CD8-positive, alpha-beta memory T cell (primary cell): ENCODE results near the gene NACC2. TPM values are rescaled to one million over a fixed set of nuclear protein-coding genes. Genes with fewer than 3 reads are reported as not detected.

Experiments
- CTCF ChIA-PET: fragments of 350-600 bp; sonication (Branson Sonifier 250); formaldehyde crosslinking; loops from one replicate; lab custom pipeline; 2021; ENCODE audit warnings: antibody characterized with exemption; lab: Charles Lee
- POLR2A ChIA-PET: fragments of 350-600 bp; sonication (Branson Sonifier 250); formaldehyde crosslinking; loops from one replicate; lab custom pipeline; 2021; ENCODE audit warnings: antibody characterized with exemption; lab: Charles Lee
- DNase-seq, 5 donors: peaks; one replicate each; pipeline versions ENCODE4 v3.0.0 to v3.0.0-alpha.2; 2020 to 2022; ENCODE audit warnings: mixed read lengths in 1 of 5
- H3K27ac ChIP-seq: one replicate; pipeline ENCODE4 v1.7.0; 2013; ENCODE audit warnings: low read depth, mild to moderate bottlenecking, low read length, moderate library complexity
- H3K27me3 ChIP-seq: 2 replicates; pipeline ENCODE4 v1.7.0; 2013; ENCODE audit warnings: low read length, mild to moderate bottlenecking; ENCODE audit not compliant: insufficient read depth, poor library complexity, severe bottlenecking
- H3K36me3 ChIP-seq: 2 replicates; pipeline ENCODE4 v1.7.0; 2013; ENCODE audit warnings: mild to moderate bottlenecking, low read length, moderate library complexity; ENCODE audit not compliant: insufficient read depth
- H3K4me1 ChIP-seq: 2 replicates; pipeline ENCODE4 v1.7.0; 2013; ENCODE audit warnings: mild to moderate bottlenecking, low read length, moderate library complexity; ENCODE audit not compliant: insufficient read depth
- H3K4me3 ChIP-seq: 2 replicates; pipeline ENCODE4 v1.7.0; 2013; ENCODE audit warnings: mild to moderate bottlenecking, low read length
- H3K9me3 ChIP-seq: 2 replicates; pipeline ENCODE4 v1.7.0; 2013; ENCODE audit warnings: mild to moderate bottlenecking, low read length
- H3K27ac Mint-ChIP-seq, 8 donors: one replicate each; pipeline ENCODE4 v1.8.0; 2020 to 2021; ENCODE audit warnings: mixed read lengths in 8 of 8, mild to moderate bottlenecking in 6 of 8, inconsistent platforms in 3 of 8, moderate library complexity in 3 of 8
- H3K27me3 Mint-ChIP-seq, 2 donors: one replicate each; pipeline ENCODE4 v1.8.0; 2020 to 2021; ENCODE audit warnings: mixed read lengths in 2 of 2, mild to moderate bottlenecking in 1 of 2, moderate library complexity in 1 of 2
- H3K36me3 Mint-ChIP-seq, 3 donors: one replicate each; pipeline ENCODE4 v1.8.0; 2020 to 2021; ENCODE audit warnings: mixed read lengths in 3 of 3, inconsistent platforms in 1 of 3, mild to moderate bottlenecking in 1 of 3
- H3K4me1 Mint-ChIP-seq, 3 donors: one replicate each; pipeline ENCODE4 v1.8.0; 2020 to 2021; ENCODE audit warnings: mixed read lengths in 3 of 3, inconsistent platforms in 1 of 3, mild to moderate bottlenecking in 1 of 3
- H3K4me3 Mint-ChIP-seq, 7 donors: one replicate each; pipeline ENCODE4 v1.8.0; 2020 to 2021; ENCODE audit warnings: mixed read lengths in 7 of 7, mild to moderate bottlenecking in 6 of 7, moderate library complexity in 4 of 7, inconsistent platforms in 2 of 7
- H3K9me3 Mint-ChIP-seq, 5 donors: one replicate each; pipeline ENCODE4 v1.8.0; 2020 to 2022; ENCODE audit warnings: mixed read lengths in 5 of 5, mild to moderate bottlenecking in 3 of 5, moderate library complexity in 2 of 5, inconsistent platforms in 1 of 5
- polyA plus RNA-seq: library from polyadenylated mRNA; unstranded; fragments of 300-500 nt; fragmentation: Illumina TruSeq; gene quantifications from one replicate; pipeline ENCODE4 v1.2.3, GENCODE V29; 2021
- total RNA-seq, 2 experiments: library from RNA; stranded (reverse); gene quantifications; one replicate each; pipeline ENCODE4 v1.2.3, GENCODE V29; 2021

The NACC2 gene
- total and polyA plus RNA-seq, 3 experiments from 2014 or later, result 2.9 to 9.1 (median 9.0) TPM

GRCh38 chr9:136098844-136099243 is 3.8 kb upstream of the NACC2 start:
- no peak for DNase-seq
- Histone ChIP-seq H3K36me3 (no peaks in the 10 kb centered on the region), H3K27ac (no peak overlapping the region), H3K27me3 (no peaks in the 10 kb centered on the region), H3K4me1 (peaks cover 19% of the 10 kb centered on the region), H3K9me3 (no peaks in the 10 kb centered on the region), H3K4me3 (no peak overlapping the region)
- H3K27me3 Mint-ChIP-seq, result peaks cover 0 to 3% of the 10 kb centered on the region in 2 donors
- ChIA-PET CTCF (interaction anchor here (1.3 kb wide), 1 partner anchor 8 kb away, joined by 5 read pairs; no protein-coding TSS in a partner anchor), POLR2A (no interaction called here)
- peaks cover 6 to 18% (median 12%) of the 10 kb centered on the region in 3 donors for H3K4me1 Mint-ChIP-seq
- H3K27ac Mint-ChIP-seq, result peak overlapping the region in 5 of 8 donors; percentile 17 to 63 (median 55)
- H3K36me3 Mint-ChIP-seq, result no peaks in the 10 kb centered on the region
- H3K9me3 Mint-ChIP-seq, result no peaks in the 10 kb centered on the region
- peak overlapping the region in 4 of 7 donors; percentile 15 to 58 (median 49) for H3K4me3 Mint-ChIP-seq

- ChIA-PET POLR2A (interaction anchor here (0.5 to 4.7 kb wide), 2 partner anchors 10 to 13 kb away, joined by 3 to 59 read pairs; no protein-coding TSS in a partner anchor), CTCF (interaction anchor here (1.3 kb wide), 1 partner anchor 9 kb away, joined by 5 read pairs; no protein-coding TSS in a partner anchor)
- peaks cover 6 to 25% (median 12%) of the 10 kb centered on the region in 3 donors for H3K4me1 Mint-ChIP-seq
- no peak for DNase-seq
- Histone ChIP-seq H3K4me1 (peaks cover 25% of the 10 kb centered on the region), H3K27ac (no peak overlapping the region), H3K4me3 (no peak overlapping the region), H3K9me3 (no peaks in the 10 kb centered on the region), H3K36me3 (no peaks in the 10 kb centered on the region), H3K27me3 (no peaks in the 10 kb centered on the region)
- H3K36me3 Mint-ChIP-seq, result no peaks in the 10 kb centered on the region
- H3K27ac Mint-ChIP-seq, result peak overlapping the region in 1 of 8 donors; percentile 39
- peak overlapping the region in 4 of 7 donors; percentile 15 to 65 (median 55) for H3K4me3 Mint-ChIP-seq
- H3K27me3 Mint-ChIP-seq, result peaks cover 0 to 3% of the 10 kb centered on the region in 2 donors
- no peaks in the 10 kb centered on the region for H3K9me3 Mint-ChIP-seq
Measured at GRCh38 chr9:136098210-136098609, 3.1 kb upstream of the NACC2 start.

- Mint-ChIP-seq H3K4me1 (peaks cover 11 to 38% (median 17%) of the 10 kb centered on the region in 3 donors), H3K9me3 (no peaks in the 10 kb centered on the region), H3K27me3 (peaks cover 0 to 3% of the 10 kb centered on the region in 2 donors), H3K36me3 (peaks cover 0 to 2% (median 0%) of the 10 kb centered on the region in 3 donors), H3K27ac (peak overlapping the region in 2 of 8 donors; percentile 12 to 64), H3K4me3 (peak overlapping the region; percentile 59 to 85 (median 79))
- ChIA-PET CTCF (interaction anchor here (0.7 to 2.4 kb wide), 4 partner anchors 10 to 129 kb away, joined by 3 to 9 read pairs (median 7); no protein-coding TSS in a partner anchor), POLR2A (interaction anchor here (0.6 to 4.7 kb wide), 2 partner anchors 11 to 17 kb away, joined by 5 to 59 read pairs; no protein-coding TSS in a partner anchor)
- DNase-seq, result no peak
- Histone ChIP-seq H3K27ac (no peak overlapping the region), H3K27me3 (no peaks in the 10 kb centered on the region), H3K36me3 (no peaks in the 10 kb centered on the region), H3K9me3 (no peaks in the 10 kb centered on the region), H3K4me1 (peaks cover 25% of the 10 kb centered on the region), H3K4me3 (no peak overlapping the region)
Measured at GRCh38 chr9:136096505-136097001, 1.5 kb upstream of the NACC2 start.

- ChIA-PET POLR2A (interaction anchor here (0.9 to 4.7 kb wide), 4 partner anchors 14 to 634 kb away, joined by 3 to 59 read pairs (median 6); no protein-coding TSS in a partner anchor), CTCF (interaction anchor here (2.1 kb wide), 2 partner anchors 15 to 28 kb away, joined by 5 to 15 read pairs; no protein-coding TSS in a partner anchor)
- peaks cover 0 to 2% of the 10 kb centered on the region in 2 donors for H3K27me3 Mint-ChIP-seq
- Histone ChIP-seq H3K27ac (peak overlapping the region; percentile 47), H3K4me1 (peaks cover 28% of the 10 kb centered on the region), H3K9me3 (no peaks in the 10 kb centered on the region), H3K27me3 (no peaks in the 10 kb centered on the region), H3K36me3 (no peaks in the 10 kb centered on the region), H3K4me3 (peak overlapping the region; percentile 50)
- H3K9me3 Mint-ChIP-seq, result no peaks in the 10 kb centered on the region
- H3K4me1 Mint-ChIP-seq, result peaks cover 20 to 49% (median 22%) of the 10 kb centered on the region in 3 donors
- peak overlapping the region; percentile 64 to 94 (median 77) for H3K4me3 Mint-ChIP-seq
- peak overlapping the region in 6 of 8 donors; percentile 42 to 85 (median 57) for H3K27ac Mint-ChIP-seq
- DNase-seq, result peak; percentile 39 to 72 (median 57)
- peaks cover 0 to 2% (median 0%) of the 10 kb centered on the region in 3 donors for H3K36me3 Mint-ChIP-seq
Measured at GRCh38 chr9:136093995-136094881, 851 bp downstream of the NACC2 start.

- CTCF ChIA-PET, result interaction anchor here (2.1 kb wide), 2 partner anchors 16 to 29 kb away, joined by 5 to 15 read pairs; no protein-coding TSS in a partner anchor
- peak overlapping the region in 6 of 8 donors; percentile 42 to 85 (median 68) for H3K27ac Mint-ChIP-seq
- peaks cover 14 to 45% (median 17%) of the 10 kb centered on the region in 3 donors for H3K4me1 Mint-ChIP-seq
- H3K4me3 Mint-ChIP-seq, result peak overlapping the region; percentile 70 to 94 (median 77)
- H3K9me3 Mint-ChIP-seq, result no peaks in the 10 kb centered on the region
- POLR2A ChIA-PET, result interaction anchor here (1.4 to 4.7 kb wide), 3 partner anchors 14 to 28 kb away, joined by 5 to 59 read pairs (median 6); no protein-coding TSS in a partner anchor
- H3K27me3 Mint-ChIP-seq, result no peaks in the 10 kb centered on the region
- Histone ChIP-seq H3K36me3 (no peaks in the 10 kb centered on the region), H3K4me1 (peaks cover 23% of the 10 kb centered on the region), H3K9me3 (no peaks in the 10 kb centered on the region), H3K27ac (peak overlapping the region; percentile 47), H3K27me3 (no peaks in the 10 kb centered on the region), H3K4me3 (peak overlapping the region; percentile 50)
- no peak for DNase-seq
- H3K36me3 Mint-ChIP-seq, result peaks cover 0 to 2% (median 0%) of the 10 kb centered on the region in 3 donors
Measured at GRCh38 chr9:136093346-136093986, 1.6 kb downstream of the NACC2 start.

GRCh38 chr9:136092741-136093140 is 2.3 kb downstream of the NACC2 start:
- H3K27ac ChIP-seq, result no peak overlapping the region
- H3K4me1 ChIP-seq, result peaks cover 22% of the 10 kb centered on the region
- Mint-ChIP-seq H3K36me3 (peaks cover 0 to 2% (median 0%) of the 10 kb centered on the region in 3 donors), H3K27ac (peak overlapping the region in 6 of 8 donors; percentile 26 to 87 (median 73)), H3K27me3 (no peaks in the 10 kb centered on the region), H3K9me3 (no peaks in the 10 kb centered on the region), H3K4me3 (peak overlapping the region; percentile 70 to 88 (median 77)), H3K4me1 (peaks cover 14 to 44% (median 17%) of the 10 kb centered on the region in 3 donors)
- no peak overlapping the region for H3K4me3 ChIP-seq
- ChIA-PET CTCF (interaction anchor here (2.1 to 6.0 kb wide), 2 partner anchors 28 to 30 kb away, joined by 15 to 81 read pairs; partner anchors contain the start of gene TMEM250), POLR2A (no interaction called here)
- H3K9me3 ChIP-seq, result no peaks in the 10 kb centered on the region
- no peak for DNase-seq
- no peaks in the 10 kb centered on the region for H3K27me3 ChIP-seq
- H3K36me3 ChIP-seq, result no peaks in the 10 kb centered on the region

GRCh38 chr9:136092353-136092650 is 2.8 kb downstream of the NACC2 start:
- H3K36me3 Mint-ChIP-seq, result peaks cover 0 to 2% (median 0%) of the 10 kb centered on the region in 3 donors
- H3K27me3 Mint-ChIP-seq, result no peaks in the 10 kb centered on the region
- no peak overlapping the region for H3K27ac ChIP-seq
- H3K4me3 Mint-ChIP-seq, result no peak overlapping the region
- no peak overlapping the region for H3K4me3 ChIP-seq
- H3K27ac Mint-ChIP-seq, result no peak overlapping the region
- no peaks in the 10 kb centered on the region for H3K9me3 ChIP-seq
- CTCF ChIA-PET, result interaction anchor here (6.0 kb wide), 1 partner anchor 28 kb away, joined by 81 read pairs; the partner anchor contains the start of gene TMEM250
- no peaks in the 10 kb centered on the region for H3K27me3 ChIP-seq
- DNase-seq, result no peak
- peaks cover 22% of the 10 kb centered on the region for H3K4me1 ChIP-seq
- H3K36me3 ChIP-seq, result no peaks in the 10 kb centered on the region
- POLR2A ChIA-PET, result no interaction called here
- H3K4me1 Mint-ChIP-seq, result peaks cover 14 to 44% (median 17%) of the 10 kb centered on the region in 3 donors
- no peaks in the 10 kb centered on the region for H3K9me3 Mint-ChIP-seq
